WTC11 (cell line): ENCODE measurements around the gene TPM2. TPM values are rescaled to one million over a fixed set of nuclear protein-coding genes. Genes with fewer than 3 reads are reported as not detected.
A peak's percentile ranks its signal among the peaks of the same experiment; 100 is the strongest.

Source experiments
- ATAC-seq: fragments of 200-7000 bp; cut with Tn5 transposase; 2 replicates; pipeline ENCODE4 v1.10.0; 2021; ENCODE audit warnings: mild to moderate bottlenecking, moderate library complexity
- CTCF ChIA-PET: fragments of 300-600 bp; sonication (Branson Sonifier 250); formaldehyde crosslinking; loops from one replicate; lab custom pipeline; 2021; ENCODE audit warnings: antibody characterized with exemption; lab: Charles Lee
- POLR2A ChIA-PET: fragments of 350-600 bp; sonication (Branson Sonifier 250); formaldehyde crosslinking; loops from one replicate; lab custom pipeline; 2021; ENCODE audit warnings: antibody characterized with exemption; lab: Charles Lee
- DNase-seq: peaks from one replicate; pipeline ENCODE4 v3.0.0; 2021; ENCODE audit warnings: low spot score
- H3K27ac Mint-ChIP-seq: 2 replicates; pipeline ENCODE4 v1.8.0; 2021; ENCODE audit warnings: mixed read lengths
- H3K27me3 Mint-ChIP-seq: 2 replicates; pipeline ENCODE4 v1.8.0; 2021; ENCODE audit warnings: low read depth, mild to moderate bottlenecking, moderate library complexity, mixed read lengths
- H3K36me3 Mint-ChIP-seq: 2 replicates; pipeline ENCODE4 v1.8.0; 2021; ENCODE audit warnings: mixed read lengths
- H3K4me1 Mint-ChIP-seq: 2 replicates; pipeline ENCODE4 v1.8.0; 2022; ENCODE audit warnings: mixed read lengths
- H3K4me3 Mint-ChIP-seq: 2 replicates; pipeline ENCODE4 v1.8.0; 2021; ENCODE audit warnings: mild to moderate bottlenecking, moderate library complexity, mixed read lengths
- H3K9me3 Mint-ChIP-seq: 2 replicates; pipeline ENCODE4 v1.8.0; 2021; ENCODE audit warnings: mixed read lengths
- ATF1 ChIP-seq: sonication (generic); formaldehyde crosslinking; IDR thresholded peaks from 2 replicates; pipeline ENCODE4 v1.8.1; 2023; ENCODE audit warnings: mild to moderate bottlenecking, moderate library complexity, missing genetic modification reagents
- E2F5 ChIP-seq: sonication (generic); formaldehyde crosslinking; IDR thresholded peaks from 2 replicates; pipeline ENCODE4 v1.8.1; 2022; ENCODE audit warnings: mild to moderate bottlenecking, moderate library complexity, missing genetic modification reagents
- EMX1 ChIP-seq: fragments of 250-450 bp; sonication (Bioruptor Pico); IDR thresholded peaks from 2 replicates; pipeline ENCODE4 v1.8.0; 2021; ENCODE audit warnings: mild to moderate bottlenecking
- ESRRA ChIP-seq: sonication (generic); formaldehyde crosslinking; IDR thresholded peaks from 2 replicates; pipeline ENCODE4 v1.8.1; 2022; ENCODE audit warnings: mild to moderate bottlenecking, missing genetic modification reagents, borderline replicate concordance
- FOXJ3 ChIP-seq: sonication (generic); formaldehyde crosslinking; IDR thresholded peaks from 2 replicates; pipeline ENCODE4 v1.9.0; 2021; ENCODE audit warnings: missing genetic modification reagents, mild to moderate bottlenecking, borderline replicate concordance
- GABPB1 ChIP-seq: sonication (generic); formaldehyde crosslinking; IDR thresholded peaks from 2 replicates; pipeline ENCODE4 v1.8.1; 2023; ENCODE audit warnings: mild to moderate bottlenecking, missing genetic modification reagents
- KAT7 ChIP-seq: sonication (generic); formaldehyde crosslinking; IDR thresholded peaks from 2 replicates; pipeline ENCODE4 v1.8.1; 2023; ENCODE audit warnings: missing genetic modification reagents, mild to moderate bottlenecking, borderline replicate concordance
- MXD4 ChIP-seq: fragments of 250-450 bp; sonication (Bioruptor Pico); IDR thresholded peaks from 2 replicates; pipeline ENCODE4 v1.8.0; 2021; ENCODE audit warnings: mild to moderate bottlenecking, moderate library complexity, borderline replicate concordance
- NFYB ChIP-seq: sonication (generic); formaldehyde crosslinking; conservative IDR thresholded peaks from 2 replicates; pipeline ENCODE4 v1.8.0; 2022; ENCODE audit warnings: low read depth, missing genetic modification reagents
- OVOL2 ChIP-seq: fragments of 250-450 bp; sonication (Bioruptor Pico); IDR thresholded peaks from 2 replicates; pipeline ENCODE4 v1.9.0; 2021; ENCODE audit warnings: mild to moderate bottlenecking, borderline replicate concordance
- SP1 ChIP-seq: sonication (generic); formaldehyde crosslinking; conservative IDR thresholded peaks from 2 replicates; pipeline ENCODE4 v1.8.1; 2022; ENCODE audit warnings: missing genetic modification reagents
- ZNF232 ChIP-seq: sonication (generic); formaldehyde crosslinking; IDR thresholded peaks from 2 replicates; pipeline ENCODE4 v1.8.0; 2022; ENCODE audit warnings: mild to moderate bottlenecking, missing genetic modification reagents
- ZNF263 ChIP-seq: sonication (generic); formaldehyde crosslinking; IDR thresholded peaks from 2 replicates; pipeline ENCODE4 v1.8.1; 2022; ENCODE audit warnings: low read depth, mild to moderate bottlenecking, moderate library complexity, missing genetic modification reagents
- total RNA-seq: library from RNA; stranded (reverse); gene quantifications from 3 replicates; pipeline ENCODE4 v1.2.3, GENCODE V29; 2021
- TF ChIP-seq, protein P1 (sequence below): sonication (generic); formaldehyde crosslinking; IDR thresholded peaks from 2 replicates; pipeline ENCODE4 v1.8.0; 2023; ENCODE audit warnings: missing genetic modification reagents, mild to moderate bottlenecking, borderline replicate concordance
- TF ChIP-seq, protein P2 (sequence below): sonication (generic); formaldehyde crosslinking; IDR thresholded peaks from 2 replicates; pipeline ENCODE4 v1.8.0; 2023; ENCODE audit warnings: mild to moderate bottlenecking, missing genetic modification reagents
- TF ChIP-seq, protein P3 (sequence below): sonication (generic); formaldehyde crosslinking; IDR thresholded peaks from 2 replicates; pipeline ENCODE4 v1.8.1; 2023; ENCODE audit warnings: mild to moderate bottlenecking, missing genetic modification reagents
- TF ChIP-seq, protein P4 (sequence below): fragments of 200-600 bp; IDR thresholded peaks from 2 replicates; pipeline ENCODE4 v1.8.0; 2022; ENCODE audit warnings: antibody characterized with exemption
- TF ChIP-seq, protein P5 (sequence below): sonication (generic); formaldehyde crosslinking; IDR thresholded peaks from 2 replicates; pipeline ENCODE4 v1.8.0; 2023; ENCODE audit warnings: missing genetic modification reagents
- TF ChIP-seq, protein P6 (sequence below): fragments of 250-450 bp; sonication (Bioruptor Pico); IDR thresholded peaks from 2 replicates; pipeline ENCODE4 v2.1.2; 2022; ENCODE audit warnings: mild to moderate bottlenecking, moderate library complexity

TPM2 gene
- total RNA-seq, 1 experiment from 2014 or later, result 146 TPM

GRCh38 chr9:35687972-35688557, 1.7 kb downstream of the TPM2 start:
- POLR2A ChIA-PET, result interaction anchor here (1.1 to 5.2 kb wide), 3 partner anchors 23 to 42 kb away, joined by 4 to 38 read pairs (median 4); partner anchors contain the start of genes ARHGEF39, CCDC107 and RMRP
- no peaks in the 10 kb centered on the region for H3K9me3 Mint-ChIP-seq
- CTCF ChIA-PET, result interaction anchor here (0.7 to 6.8 kb wide), 7 partner anchors 8 to 84 kb away, joined by 3 to 49 read pairs (median 18); partner anchors contain the start of genes ARHGEF39 and CCDC107
- no peaks in the 10 kb centered on the region for H3K27me3 Mint-ChIP-seq
- no peak overlapping the region for H3K27ac Mint-ChIP-seq
- H3K36me3 Mint-ChIP-seq, result peaks cover 30% of the 10 kb centered on the region
- ATAC-seq (no peak), DNase-seq (no peak)
- H3K4me1 Mint-ChIP-seq, result peaks cover 23% of the 10 kb centered on the region
- peak overlapping the region; percentile 91 for H3K4me3 Mint-ChIP-seq
- TF ChIP-seq ATF1 (CRISPR knock-in tag) (no peak), ZNF263 (CRISPR knock-in tag) (no peak), MXD4 (CRISPR knock-in tag) (no peak), SP1 (CRISPR knock-in tag) (no peak), KAT7 (CRISPR knock-in tag) (no peak), E2F5 (CRISPR knock-in tag) (no peak)
- TF ChIP-seq, protein P1, sequence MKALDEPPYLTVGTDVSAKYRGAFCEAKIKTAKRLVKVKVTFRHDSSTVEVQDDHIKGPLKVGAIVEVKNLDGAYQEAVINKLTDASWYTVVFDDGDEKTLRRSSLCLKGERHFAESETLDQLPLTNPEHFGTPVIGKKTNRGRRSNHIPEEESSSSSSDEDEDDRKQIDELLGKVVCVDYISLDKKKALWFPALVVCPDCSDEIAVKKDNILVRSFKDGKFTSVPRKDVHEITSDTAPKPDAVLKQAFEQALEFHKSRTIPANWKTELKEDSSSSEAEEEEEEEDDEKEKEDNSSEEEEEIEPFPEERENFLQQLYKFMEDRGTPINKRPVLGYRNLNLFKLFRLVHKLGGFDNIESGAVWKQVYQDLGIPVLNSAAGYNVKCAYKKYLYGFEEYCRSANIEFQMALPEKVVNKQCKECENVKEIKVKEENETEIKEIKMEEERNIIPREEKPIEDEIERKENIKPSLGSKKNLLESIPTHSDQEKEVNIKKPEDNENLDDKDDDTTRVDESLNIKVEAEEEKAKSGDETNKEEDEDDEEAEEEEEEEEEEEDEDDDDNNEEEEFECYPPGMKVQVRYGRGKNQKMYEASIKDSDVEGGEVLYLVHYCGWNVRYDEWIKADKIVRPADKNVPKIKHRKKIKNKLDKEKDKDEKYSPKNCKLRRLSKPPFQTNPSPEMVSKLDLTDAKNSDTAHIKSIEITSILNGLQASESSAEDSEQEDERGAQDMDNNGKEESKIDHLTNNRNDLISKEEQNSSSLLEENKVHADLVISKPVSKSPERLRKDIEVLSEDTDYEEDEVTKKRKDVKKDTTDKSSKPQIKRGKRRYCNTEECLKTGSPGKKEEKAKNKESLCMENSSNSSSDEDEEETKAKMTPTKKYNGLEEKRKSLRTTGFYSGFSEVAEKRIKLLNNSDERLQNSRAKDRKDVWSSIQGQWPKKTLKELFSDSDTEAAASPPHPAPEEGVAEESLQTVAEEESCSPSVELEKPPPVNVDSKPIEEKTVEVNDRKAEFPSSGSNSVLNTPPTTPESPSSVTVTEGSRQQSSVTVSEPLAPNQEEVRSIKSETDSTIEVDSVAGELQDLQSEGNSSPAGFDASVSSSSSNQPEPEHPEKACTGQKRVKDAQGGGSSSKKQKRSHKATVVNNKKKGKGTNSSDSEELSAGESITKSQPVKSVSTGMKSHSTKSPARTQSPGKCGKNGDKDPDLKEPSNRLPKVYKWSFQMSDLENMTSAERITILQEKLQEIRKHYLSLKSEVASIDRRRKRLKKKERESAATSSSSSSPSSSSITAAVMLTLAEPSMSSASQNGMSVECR (CRISPR knock-in tag), result no peak
- TF ChIP-seq, protein P2, sequence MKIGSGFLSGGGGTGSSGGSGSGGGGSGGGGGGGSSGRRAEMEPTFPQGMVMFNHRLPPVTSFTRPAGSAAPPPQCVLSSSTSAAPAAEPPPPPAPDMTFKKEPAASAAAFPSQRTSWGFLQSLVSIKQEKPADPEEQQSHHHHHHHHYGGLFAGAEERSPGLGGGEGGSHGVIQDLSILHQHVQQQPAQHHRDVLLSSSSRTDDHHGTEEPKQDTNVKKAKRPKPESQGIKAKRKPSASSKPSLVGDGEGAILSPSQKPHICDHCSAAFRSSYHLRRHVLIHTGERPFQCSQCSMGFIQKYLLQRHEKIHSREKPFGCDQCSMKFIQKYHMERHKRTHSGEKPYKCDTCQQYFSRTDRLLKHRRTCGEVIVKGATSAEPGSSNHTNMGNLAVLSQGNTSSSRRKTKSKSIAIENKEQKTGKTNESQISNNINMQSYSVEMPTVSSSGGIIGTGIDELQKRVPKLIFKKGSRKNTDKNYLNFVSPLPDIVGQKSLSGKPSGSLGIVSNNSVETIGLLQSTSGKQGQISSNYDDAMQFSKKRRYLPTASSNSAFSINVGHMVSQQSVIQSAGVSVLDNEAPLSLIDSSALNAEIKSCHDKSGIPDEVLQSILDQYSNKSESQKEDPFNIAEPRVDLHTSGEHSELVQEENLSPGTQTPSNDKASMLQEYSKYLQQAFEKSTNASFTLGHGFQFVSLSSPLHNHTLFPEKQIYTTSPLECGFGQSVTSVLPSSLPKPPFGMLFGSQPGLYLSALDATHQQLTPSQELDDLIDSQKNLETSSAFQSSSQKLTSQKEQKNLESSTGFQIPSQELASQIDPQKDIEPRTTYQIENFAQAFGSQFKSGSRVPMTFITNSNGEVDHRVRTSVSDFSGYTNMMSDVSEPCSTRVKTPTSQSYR, result no peak
- TF ChIP-seq, protein P3, sequence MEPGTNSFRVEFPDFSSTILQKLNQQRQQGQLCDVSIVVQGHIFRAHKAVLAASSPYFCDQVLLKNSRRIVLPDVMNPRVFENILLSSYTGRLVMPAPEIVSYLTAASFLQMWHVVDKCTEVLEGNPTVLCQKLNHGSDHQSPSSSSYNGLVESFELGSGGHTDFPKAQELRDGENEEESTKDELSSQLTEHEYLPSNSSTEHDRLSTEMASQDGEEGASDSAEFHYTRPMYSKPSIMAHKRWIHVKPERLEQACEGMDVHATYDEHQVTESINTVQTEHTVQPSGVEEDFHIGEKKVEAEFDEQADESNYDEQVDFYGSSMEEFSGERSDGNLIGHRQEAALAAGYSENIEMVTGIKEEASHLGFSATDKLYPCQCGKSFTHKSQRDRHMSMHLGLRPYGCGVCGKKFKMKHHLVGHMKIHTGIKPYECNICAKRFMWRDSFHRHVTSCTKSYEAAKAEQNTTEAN (CRISPR knock-in tag), result no peak

DNA sequence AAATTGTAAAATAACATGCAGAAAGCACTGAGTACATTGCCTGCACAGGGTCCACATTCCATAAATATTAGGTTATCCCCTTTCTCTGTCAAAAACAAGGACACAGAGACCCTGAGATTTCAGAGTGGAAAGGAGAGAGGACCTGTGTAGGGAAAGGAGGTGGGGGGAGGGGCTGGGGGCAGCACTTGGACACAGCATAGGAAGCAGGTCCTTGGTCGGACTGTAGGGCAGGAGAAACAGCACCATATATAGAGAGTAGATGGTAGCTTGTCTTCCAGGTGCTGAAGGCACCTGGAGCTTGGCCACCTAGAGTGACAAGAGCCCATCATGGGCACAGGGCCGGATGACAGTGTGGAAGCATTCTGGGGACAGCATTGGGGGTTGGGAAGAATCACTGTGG, 2.4 kb downstream of the TPM2 start:
- CTCF ChIA-PET, result interaction anchor here (0.7 to 6.8 kb wide), 4 partner anchors 7 to 84 kb away, joined by 3 to 49 read pairs (median 14); no protein-coding TSS in a partner anchor
- Mint-ChIP-seq H3K27me3 (no peaks in the 10 kb centered on the region), H3K9me3 (no peaks in the 10 kb centered on the region), H3K4me1 (peaks cover 23% of the 10 kb centered on the region), H3K4me3 (peak overlapping the region; percentile 48), H3K36me3 (peaks cover 37% of the 10 kb centered on the region), H3K27ac (peak overlapping the region; percentile 55; the same call in 1 of the 2 replicates)
- DNase-seq (no peak), ATAC-seq (no peak)
- POLR2A ChIA-PET, result interaction anchor here (0.6 kb wide), 1 partner anchor 72 kb away, joined by 5 read pairs; no protein-coding TSS in a partner anchor
- TF ChIP-seq FOXJ3 (CRISPR knock-in tag), result no peak
- TF ChIP-seq, protein P4, sequence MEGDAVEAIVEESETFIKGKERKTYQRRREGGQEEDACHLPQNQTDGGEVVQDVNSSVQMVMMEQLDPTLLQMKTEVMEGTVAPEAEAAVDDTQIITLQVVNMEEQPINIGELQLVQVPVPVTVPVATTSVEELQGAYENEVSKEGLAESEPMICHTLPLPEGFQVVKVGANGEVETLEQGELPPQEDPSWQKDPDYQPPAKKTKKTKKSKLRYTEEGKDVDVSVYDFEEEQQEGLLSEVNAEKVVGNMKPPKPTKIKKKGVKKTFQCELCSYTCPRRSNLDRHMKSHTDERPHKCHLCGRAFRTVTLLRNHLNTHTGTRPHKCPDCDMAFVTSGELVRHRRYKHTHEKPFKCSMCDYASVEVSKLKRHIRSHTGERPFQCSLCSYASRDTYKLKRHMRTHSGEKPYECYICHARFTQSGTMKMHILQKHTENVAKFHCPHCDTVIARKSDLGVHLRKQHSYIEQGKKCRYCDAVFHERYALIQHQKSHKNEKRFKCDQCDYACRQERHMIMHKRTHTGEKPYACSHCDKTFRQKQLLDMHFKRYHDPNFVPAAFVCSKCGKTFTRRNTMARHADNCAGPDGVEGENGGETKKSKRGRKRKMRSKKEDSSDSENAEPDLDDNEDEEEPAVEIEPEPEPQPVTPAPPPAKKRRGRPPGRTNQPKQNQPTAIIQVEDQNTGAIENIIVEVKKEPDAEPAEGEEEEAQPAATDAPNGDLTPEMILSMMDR, result no peak
- TF ChIP-seq ESRRA (CRISPR knock-in tag), result no peak
- TF ChIP-seq GABPB1 (CRISPR knock-in tag), result no peak
- TF ChIP-seq ZNF232 (CRISPR knock-in tag), result no peak
- no peak for TF ChIP-seq ATF1 (CRISPR knock-in tag)
- no peak for TF ChIP-seq EMX1 (CRISPR knock-in tag)
- TF ChIP-seq, protein P5, sequence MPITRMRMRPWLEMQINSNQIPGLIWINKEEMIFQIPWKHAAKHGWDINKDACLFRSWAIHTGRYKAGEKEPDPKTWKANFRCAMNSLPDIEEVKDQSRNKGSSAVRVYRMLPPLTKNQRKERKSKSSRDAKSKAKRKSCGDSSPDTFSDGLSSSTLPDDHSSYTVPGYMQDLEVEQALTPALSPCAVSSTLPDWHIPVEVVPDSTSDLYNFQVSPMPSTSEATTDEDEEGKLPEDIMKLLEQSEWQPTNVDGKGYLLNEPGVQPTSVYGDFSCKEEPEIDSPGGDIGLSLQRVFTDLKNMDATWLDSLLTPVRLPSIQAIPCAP (CRISPR knock-in tag), result no peak
- no peak for TF ChIP-seq NFYB
- TF ChIP-seq, protein P6, sequence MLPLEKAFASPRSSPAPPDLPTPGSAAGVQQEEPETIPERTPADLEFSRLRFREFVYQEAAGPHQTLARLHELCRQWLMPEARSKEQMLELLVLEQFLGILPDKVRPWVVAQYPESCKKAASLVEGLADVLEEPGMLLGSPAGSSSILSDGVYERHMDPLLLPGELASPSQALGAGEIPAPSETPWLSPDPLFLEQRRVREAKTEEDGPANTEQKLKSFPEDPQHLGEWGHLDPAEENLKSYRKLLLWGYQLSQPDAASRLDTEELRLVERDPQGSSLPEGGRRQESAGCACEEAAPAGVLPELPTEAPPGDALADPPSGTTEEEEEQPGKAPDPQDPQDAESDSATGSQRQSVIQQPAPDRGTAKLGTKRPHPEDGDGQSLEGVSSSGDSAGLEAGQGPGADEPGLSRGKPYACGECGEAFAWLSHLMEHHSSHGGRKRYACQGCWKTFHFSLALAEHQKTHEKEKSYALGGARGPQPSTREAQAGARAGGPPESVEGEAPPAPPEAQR (CRISPR knock-in tag), result no peak
- no peak for TF ChIP-seq KAT7 (CRISPR knock-in tag)
- TF ChIP-seq OVOL2, result no peak
